Panc1 (cell line): ENCODE measurements around the gene ITGA11. TPM values are rescaled to one million over a fixed set of nuclear protein-coding genes. Genes with fewer than 3 reads are reported as not detected.

Experiments used
- ATAC-seq: fragments of 200-7000 bp; cut with Tn5 transposase; 2 replicates; pipeline ENCODE4 v1.9.1; 2020; ENCODE audit warnings: mild to moderate bottlenecking, moderate library complexity
- BruUV-seq: library from RNA; stranded (reverse); fragments of 400-500 nt; replicated peaks from 2 replicates; lab custom pipeline; 2021; lab: Mats Ljungman, UMichigan
- CTCF ChIA-PET: fragments of 300-600 bp; sonication (Branson Sonifier 250); formaldehyde crosslinking; loops from one replicate; lab custom pipeline; 2022; ENCODE audit warnings: antibody characterized with exemption; lab: Charles Lee
- POLR2A ChIA-PET: fragments of 300-600 bp; sonication (Branson Sonifier 250); formaldehyde crosslinking; loops from one replicate; lab custom pipeline; 2022; ENCODE audit warnings: antibody characterized with exemption; lab: Charles Lee
- DNase-seq: peaks from one replicate; pipeline ENCODE4 v3.0.0-alpha.2; 2010; ENCODE audit warnings: low read depth, low spot score
- H3K27ac ChIP-seq: 2 replicates; pipeline ENCODE4 v1.5.1; 2011; ENCODE audit warnings: mild to moderate bottlenecking, low read length, inconsistent platforms
- H3K27me3 ChIP-seq: fragments of 200-500 bp; sonication (Bioruptor generic); 2 replicates; pipeline ENCODE4 v1.6.0; 2014; ENCODE audit warnings: low read length, inconsistent platforms; ENCODE audit not compliant: control insufficient read depth, insufficient read depth
- H3K36me3 ChIP-seq: fragments of 200-500 bp; sonication (Bioruptor generic); 2 replicates; pipeline ENCODE4 v1.5.1; 2014; ENCODE audit warnings: inconsistent platforms, mild to moderate bottlenecking, low read length, moderate library complexity; ENCODE audit not compliant: control insufficient read depth, insufficient read depth
- H3K4me1 ChIP-seq: 2 replicates; pipeline ENCODE4 v1.5.1; 2011; ENCODE audit warnings: inconsistent platforms, mild to moderate bottlenecking, low read length, moderate library complexity; ENCODE audit not compliant: control insufficient read depth, insufficient read depth
- H3K4me3 ChIP-seq, 2 experiments: 2 replicates each; pipeline ENCODE4 v1.5.1; 2011 to 2012; ENCODE audit warnings: low read depth in 2 of 2, low read length in 2 of 2, mild to moderate bottlenecking in 2 of 2, inconsistent platforms in 1 of 2, moderate library complexity in 1 of 2
- H3K9me3 ChIP-seq: fragments of 200-500 bp; sonication (Bioruptor generic); 2 replicates; pipeline ENCODE4 v1.5.1; 2014; ENCODE audit warnings: low read depth, mild to moderate bottlenecking, inconsistent platforms, low read length, moderate library complexity; ENCODE audit not compliant: control insufficient read depth, insufficient read depth
- POLR2AphosphoS5 ChIP-seq: IDR thresholded peaks from 2 replicates; pipeline ENCODE4 v1.6.1; 2012; ENCODE audit warnings: mild to moderate bottlenecking, low read depth, low read length, moderate library complexity
- SIN3A ChIP-seq: IDR thresholded peaks from 2 replicates; pipeline ENCODE4 v1.6.1; 2012; ENCODE audit warnings: low read depth, mild to moderate bottlenecking, low read length, moderate library complexity, borderline replicate concordance; ENCODE audit not compliant: insufficient read depth
- TCF7L2 ChIP-seq: IDR thresholded peaks from 2 replicates; pipeline ENCODE4 v1.6.1; 2011; ENCODE audit warnings: mild to moderate bottlenecking, low read depth, low read length, inconsistent platforms
- in situ Hi-C: cut with HindIII; loops from 2 replicates; pipeline ENCODE4 v1.10.0; 2016; ENCODE audit warnings: low sequenced_read_pairs, low pct_unique_long_range_greater_than_20kb
- intact Hi-C: fragments of 100-400 bp; cut with micrococcal nuclease; formaldehyde crosslinking; loops from one replicate; pipeline ENCODE4 v1.10.0; 2022; ENCODE audit not compliant: unreplicated experiment
- total RNA-seq: library from RNA; stranded (reverse); gene quantifications from one replicate; pipeline ENCODE4 v1.2.1, GENCODE V29; 2021; ENCODE audit not compliant: unreplicated experiment
- TF ChIP-seq, protein P1 (sequence below): fragments of 450-650 bp; IDR thresholded peaks from 2 replicates; pipeline ENCODE4 v1.5.1; 2017; ENCODE audit warnings: mild to moderate bottlenecking
- TF ChIP-seq, protein P2 (sequence below), 2 experiments: IDR thresholded peaks; 2 replicates each; pipeline ENCODE4 v1.6.1; 2011 to 2012; ENCODE audit warnings: low read depth in 2 of 2, control low read depth in 1 of 2, low read length in 1 of 2, mild to moderate bottlenecking in 1 of 2, moderate library complexity in 1 of 2; ENCODE audit not compliant: insufficient read depth in 1 of 2

ITGA11 gene
- total RNA-seq, 1 experiment from 2014 or later = 0.28 TPM

DNA sequence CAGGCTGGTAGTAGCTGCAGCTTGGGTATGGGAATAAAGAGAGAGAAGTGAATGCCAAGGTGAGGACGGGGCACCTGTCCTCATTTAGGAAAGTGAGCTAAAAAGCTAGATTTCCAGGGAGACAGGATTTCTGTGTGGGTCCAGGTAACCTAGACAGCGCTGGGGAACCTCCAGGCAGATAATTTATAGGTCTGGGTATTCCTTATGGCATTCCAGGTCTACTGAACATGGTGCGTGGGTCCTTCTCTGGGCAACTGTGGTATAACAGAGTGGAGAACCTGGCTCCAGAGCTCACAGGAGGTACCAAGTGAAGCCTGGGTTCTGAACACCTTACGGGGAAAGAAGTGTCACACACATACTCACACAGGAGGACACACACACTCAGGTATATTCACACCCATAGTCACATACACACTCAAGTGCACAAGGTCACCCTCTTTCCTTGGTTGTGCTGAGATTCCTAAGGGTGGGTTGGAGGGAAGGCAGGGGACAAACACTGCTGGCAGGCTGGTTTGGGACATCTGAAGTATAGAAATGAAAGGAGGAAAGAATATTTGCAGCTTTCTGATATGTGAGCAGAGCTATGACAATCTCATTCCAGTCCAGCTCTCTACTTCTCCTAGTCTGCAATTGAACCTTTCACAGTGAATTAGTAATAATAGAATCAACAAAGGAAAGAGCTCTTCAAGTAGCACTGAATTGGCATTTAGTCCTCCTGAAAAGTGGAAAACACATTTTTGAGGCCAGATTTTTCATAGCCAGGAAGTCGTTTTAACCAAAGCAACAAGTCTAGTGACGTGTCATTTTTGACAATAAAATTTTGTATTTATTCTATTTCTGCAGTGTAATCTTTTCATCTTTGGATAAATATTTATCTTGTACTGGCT is 37.4 kb upstream of the ITGA11 start:
- Histone ChIP-seq H3K4me1 (no peaks in the 10 kb centered on the region), H3K9me3 (no peaks in the 10 kb centered on the region), H3K27me3 (peaks cover 12% of the 10 kb centered on the region), H3K36me3 (no peaks in the 10 kb centered on the region), H3K4me3 (no peak overlapping the region), H3K27ac (no peak overlapping the region)
- ATAC-seq (no peak), DNase-seq (no peak)
- POLR2A ChIA-PET = no interaction called here
- BruUV-seq = no TSS peak
- in situ Hi-C loops (no loop called here), intact Hi-C loops (no loop called here)
- CTCF ChIA-PET = no interaction called here
- TF ChIP-seq, protein P1, sequence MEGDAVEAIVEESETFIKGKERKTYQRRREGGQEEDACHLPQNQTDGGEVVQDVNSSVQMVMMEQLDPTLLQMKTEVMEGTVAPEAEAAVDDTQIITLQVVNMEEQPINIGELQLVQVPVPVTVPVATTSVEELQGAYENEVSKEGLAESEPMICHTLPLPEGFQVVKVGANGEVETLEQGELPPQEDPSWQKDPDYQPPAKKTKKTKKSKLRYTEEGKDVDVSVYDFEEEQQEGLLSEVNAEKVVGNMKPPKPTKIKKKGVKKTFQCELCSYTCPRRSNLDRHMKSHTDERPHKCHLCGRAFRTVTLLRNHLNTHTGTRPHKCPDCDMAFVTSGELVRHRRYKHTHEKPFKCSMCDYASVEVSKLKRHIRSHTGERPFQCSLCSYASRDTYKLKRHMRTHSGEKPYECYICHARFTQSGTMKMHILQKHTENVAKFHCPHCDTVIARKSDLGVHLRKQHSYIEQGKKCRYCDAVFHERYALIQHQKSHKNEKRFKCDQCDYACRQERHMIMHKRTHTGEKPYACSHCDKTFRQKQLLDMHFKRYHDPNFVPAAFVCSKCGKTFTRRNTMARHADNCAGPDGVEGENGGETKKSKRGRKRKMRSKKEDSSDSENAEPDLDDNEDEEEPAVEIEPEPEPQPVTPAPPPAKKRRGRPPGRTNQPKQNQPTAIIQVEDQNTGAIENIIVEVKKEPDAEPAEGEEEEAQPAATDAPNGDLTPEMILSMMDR = no peak
- TF ChIP-seq, protein P2, sequence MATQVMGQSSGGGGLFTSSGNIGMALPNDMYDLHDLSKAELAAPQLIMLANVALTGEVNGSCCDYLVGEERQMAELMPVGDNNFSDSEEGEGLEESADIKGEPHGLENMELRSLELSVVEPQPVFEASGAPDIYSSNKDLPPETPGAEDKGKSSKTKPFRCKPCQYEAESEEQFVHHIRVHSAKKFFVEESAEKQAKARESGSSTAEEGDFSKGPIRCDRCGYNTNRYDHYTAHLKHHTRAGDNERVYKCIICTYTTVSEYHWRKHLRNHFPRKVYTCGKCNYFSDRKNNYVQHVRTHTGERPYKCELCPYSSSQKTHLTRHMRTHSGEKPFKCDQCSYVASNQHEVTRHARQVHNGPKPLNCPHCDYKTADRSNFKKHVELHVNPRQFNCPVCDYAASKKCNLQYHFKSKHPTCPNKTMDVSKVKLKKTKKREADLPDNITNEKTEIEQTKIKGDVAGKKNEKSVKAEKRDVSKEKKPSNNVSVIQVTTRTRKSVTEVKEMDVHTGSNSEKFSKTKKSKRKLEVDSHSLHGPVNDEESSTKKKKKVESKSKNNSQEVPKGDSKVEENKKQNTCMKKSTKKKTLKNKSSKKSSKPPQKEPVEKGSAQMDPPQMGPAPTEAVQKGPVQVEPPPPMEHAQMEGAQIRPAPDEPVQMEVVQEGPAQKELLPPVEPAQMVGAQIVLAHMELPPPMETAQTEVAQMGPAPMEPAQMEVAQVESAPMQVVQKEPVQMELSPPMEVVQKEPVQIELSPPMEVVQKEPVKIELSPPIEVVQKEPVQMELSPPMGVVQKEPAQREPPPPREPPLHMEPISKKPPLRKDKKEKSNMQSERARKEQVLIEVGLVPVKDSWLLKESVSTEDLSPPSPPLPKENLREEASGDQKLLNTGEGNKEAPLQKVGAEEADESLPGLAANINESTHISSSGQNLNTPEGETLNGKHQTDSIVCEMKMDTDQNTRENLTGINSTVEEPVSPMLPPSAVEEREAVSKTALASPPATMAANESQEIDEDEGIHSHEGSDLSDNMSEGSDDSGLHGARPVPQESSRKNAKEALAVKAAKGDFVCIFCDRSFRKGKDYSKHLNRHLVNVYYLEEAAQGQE (IDR thresholded peaks at IDR 0.05; ENCODE audit: insufficient read depth in 1 of 2, low read depth in 2 of 2, low read length in 1 of 2) = no peak
- TF ChIP-seq TCF7L2 (no peak), SIN3A (no peak), POLR2AphosphoS5 (no peak)

GRCh38 chr15:68466876-68467275 is 34.9 kb upstream of the ITGA11 start:
- no peaks in the 10 kb centered on the region for H3K9me3 ChIP-seq
- in situ Hi-C loops = no loop called here
- peaks cover 7% of the 10 kb centered on the region for H3K27me3 ChIP-seq
- no peak overlapping the region for H3K27ac ChIP-seq
- BruUV-seq = no TSS peak
- CTCF ChIA-PET = interaction anchor here (0.6 kb wide), 1 partner anchor 737 kb away, joined by 8 read pairs; no protein-coding TSS in a partner anchor
- DNase-seq (no peak), ATAC-seq (no peak)
- intact Hi-C loops = no loop called here
- POLR2A ChIA-PET = no interaction called here
- H3K4me3 ChIP-seq = no peak overlapping the region
- no peaks in the 10 kb centered on the region for H3K36me3 ChIP-seq
- TF ChIP-seq, protein P1 = no peak
- TF ChIP-seq, protein P2 (IDR thresholded peaks at IDR 0.05; ENCODE audit: insufficient read depth in 1 of 2, low read depth in 2 of 2, low read length in 1 of 2) = no peak
- TF ChIP-seq SIN3A (no peak), TCF7L2 (no peak), POLR2AphosphoS5 (no peak)
- H3K4me1 ChIP-seq = no peaks in the 10 kb centered on the region
